NCI-H1930 (cell line): ENCODE data around the gene ZNF436.
"Not testable (repeated sequence)": the region's sequence is repeated elsewhere in the genome, so short reads cannot be mapped to it uniquely, and the experiment has no call there.

Experiments
- DNase-seq, 2 experiments: peaks; one replicate each; lab custom pipeline; 2025; lab: John Stamatoyannopoulos, UW

The ZNF436 gene

GRCh38 chr1:23392125-23392855, 22.7 kb upstream of the ZNF436 start:
- no peak for DNase-seq

GRCh38 chr1:23389837-23390321, 20.2 kb upstream of the ZNF436 start:
- no peak for DNase-seq

DNA sequence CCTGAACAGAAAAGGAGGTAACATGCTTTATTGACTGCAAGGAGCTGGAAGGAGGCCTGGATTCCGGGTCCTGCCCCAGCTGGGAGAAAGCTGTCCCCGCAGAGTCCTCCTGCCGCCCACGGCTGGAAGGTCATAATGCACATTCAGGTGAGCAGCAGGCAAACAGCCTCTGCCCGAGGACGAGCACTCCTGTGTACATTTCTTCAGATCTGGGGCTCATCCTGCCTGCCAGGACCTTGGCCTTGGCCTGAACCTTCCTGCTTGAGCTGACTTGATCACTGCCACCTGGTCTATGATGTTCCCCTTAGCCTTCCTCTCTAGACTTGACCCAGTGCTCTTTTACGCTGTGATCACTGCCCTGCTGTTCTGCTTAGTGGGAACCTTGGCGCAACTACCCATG, 17.9 kb upstream of the ZNF436 start:
- no peak for DNase-seq

- no peak for DNase-seq
Observed at GRCh38 chr1:23385119-23385621, 15.5 kb upstream of the ZNF436 start.

- no peak for DNase-seq
Observed at GRCh38 chr1:23384312-23385058, 14.8 kb upstream of the ZNF436 start.

- no peak for DNase-seq
Observed at GRCh38 chr1:23383577-23384311, 14.1 kb upstream of the ZNF436 start.

DNA sequence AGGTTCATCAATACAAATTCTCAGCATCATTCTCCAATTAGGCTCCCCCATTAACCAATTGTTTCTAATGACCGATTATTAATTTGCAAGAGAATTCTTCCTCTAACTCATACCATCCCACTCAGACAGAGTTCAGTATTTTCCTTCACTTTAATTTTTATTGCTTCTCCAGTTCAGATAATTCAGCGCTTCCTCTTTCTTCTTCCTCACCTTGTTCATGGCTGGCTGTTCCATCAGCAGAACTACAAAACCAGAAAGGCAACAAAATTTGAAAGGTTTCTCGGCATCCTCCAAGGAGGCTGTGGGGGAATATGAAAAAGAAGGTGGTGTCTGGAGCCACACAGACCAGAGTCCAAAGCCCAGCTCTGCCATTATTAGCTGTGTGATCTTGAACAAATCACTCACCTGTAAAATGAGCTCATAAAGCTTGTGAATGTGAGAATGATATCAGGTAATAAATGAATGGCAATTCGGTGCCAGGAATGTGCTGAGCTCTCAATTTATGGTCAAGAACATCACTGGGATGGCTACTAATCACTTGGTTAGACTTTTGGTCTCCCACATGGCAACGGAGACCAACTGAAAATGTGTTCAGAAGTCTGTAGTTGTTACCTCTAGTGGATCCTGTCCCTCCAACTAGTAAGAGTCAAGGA, 11.7 kb upstream of the ZNF436 start:
- DNase-seq, result no peak

DNA sequence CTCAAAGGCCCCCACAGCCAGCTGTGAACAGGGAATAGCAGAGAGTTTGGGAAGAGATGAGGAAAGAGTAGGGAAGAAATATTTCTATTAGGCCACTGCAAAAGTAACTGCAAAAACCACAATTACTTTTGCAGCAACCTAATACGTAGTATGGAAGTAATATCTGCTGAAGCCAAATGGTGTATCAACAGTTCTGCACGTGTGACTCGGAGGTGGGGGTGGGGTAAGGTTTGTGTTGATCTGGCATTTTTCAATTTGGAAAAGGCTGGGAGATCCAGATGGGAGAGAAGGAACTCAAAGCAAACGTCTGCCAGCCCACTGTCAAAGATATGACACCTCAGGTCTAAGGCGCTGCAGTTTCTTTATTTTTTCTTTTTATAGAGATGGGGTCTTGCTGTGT, 11.1 kb upstream of the ZNF436 start:
- no peak for DNase-seq

- DNase-seq, result not testable (repeated sequence)
Observed at GRCh38 chr1:23380236-23380635, 10.6 kb upstream of the ZNF436 start.

DNA sequence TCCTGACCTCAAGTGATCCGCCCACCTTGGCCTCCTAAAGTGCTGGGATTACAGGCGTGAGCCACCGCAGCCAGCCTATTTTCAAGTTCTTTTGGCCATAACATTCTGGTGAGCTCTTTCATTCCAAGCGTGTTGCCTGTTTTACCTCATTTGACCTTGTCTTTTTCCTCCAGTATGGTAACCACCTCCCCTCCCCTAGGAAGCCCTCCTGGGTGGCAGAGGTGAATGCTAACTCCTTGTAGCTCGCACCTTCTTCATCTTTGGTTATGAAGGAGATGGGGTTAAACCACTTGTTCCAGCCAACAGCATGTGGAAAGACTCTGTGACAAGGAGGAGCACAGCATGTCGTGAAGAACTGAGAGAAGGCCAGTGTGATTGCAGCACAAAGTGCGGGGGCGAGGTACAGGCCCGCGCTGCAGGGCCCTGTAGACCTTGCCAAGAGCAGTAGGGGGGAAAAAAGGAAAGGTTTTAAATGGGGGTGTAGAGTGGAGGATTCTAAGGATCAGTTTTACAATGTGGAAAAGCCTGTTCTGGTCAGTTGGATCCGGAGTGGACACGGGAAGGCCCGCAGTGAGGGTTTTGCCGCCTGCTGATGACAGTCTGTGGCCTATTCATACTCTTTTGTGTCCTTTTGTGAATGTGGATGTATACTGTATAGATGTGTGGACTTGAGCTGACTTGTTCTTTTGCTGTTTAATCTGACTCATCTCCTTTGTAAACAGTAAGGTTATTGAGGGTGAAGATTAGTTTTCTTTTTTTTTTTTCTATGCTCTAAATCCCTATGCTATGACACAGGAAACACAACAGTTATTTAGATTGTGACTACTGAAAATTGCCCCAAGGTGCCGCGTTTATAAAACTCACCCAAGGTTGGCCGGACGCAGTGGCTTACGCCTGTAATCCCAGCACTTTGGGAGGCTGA, 7.5 kb upstream of the ZNF436 start:
- DNase-seq, result no peak

GRCh38 chr1:23374079-23374735, 4.6 kb upstream of the ZNF436 start:
- DNase-seq, result not testable (repeated sequence)

- no peak for DNase-seq
Observed at GRCh38 chr1:23371987-23372880, 2.6 kb upstream of the ZNF436 start.

DNA sequence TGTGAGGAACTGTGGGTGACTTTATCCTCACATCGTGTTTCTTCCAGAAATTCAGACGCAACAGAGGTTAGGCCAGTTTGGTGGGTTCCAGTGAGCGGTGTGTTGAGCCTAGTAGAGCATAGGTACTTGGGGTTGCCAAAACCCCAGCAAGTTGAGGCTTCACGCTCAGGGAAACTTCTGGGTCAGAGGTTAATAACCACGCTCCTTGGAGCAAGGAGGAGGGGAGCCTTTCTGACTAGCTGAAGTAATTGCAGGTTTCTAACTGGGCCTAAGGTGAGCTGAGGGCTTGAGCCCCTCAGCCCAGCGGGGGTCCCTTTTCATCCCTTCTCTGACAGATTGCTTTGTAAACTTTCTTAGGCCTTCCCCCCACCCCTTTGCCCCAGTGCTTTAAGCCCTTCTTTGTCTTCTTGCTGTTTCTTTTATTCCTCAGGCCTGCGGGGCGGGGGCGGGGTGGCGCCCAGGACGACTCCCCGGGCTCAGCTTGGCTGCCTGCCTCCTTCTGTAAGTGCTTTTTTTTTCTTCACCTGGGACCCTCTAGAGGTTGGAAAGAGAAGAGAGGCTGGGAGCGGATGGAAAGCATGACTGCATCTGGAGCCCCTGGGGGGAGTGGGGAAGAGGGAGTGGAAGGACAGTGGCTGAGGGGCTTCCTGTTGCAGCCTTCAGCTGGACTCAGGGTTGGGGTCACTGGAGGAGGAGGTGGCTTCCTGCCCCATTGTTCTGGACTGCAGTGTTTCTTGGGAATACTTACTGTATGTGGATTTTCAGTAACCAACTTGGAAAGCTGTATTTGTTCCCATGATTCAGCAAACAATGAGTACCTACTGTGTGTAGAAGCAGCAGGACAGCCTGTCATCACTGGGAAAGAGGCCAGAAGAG, 1.3 kb upstream of the ZNF436 start:
- no peak for DNase-seq

- DNase-seq, result no peak
Observed at GRCh38 chr1:23370330-23370708, 683 bp upstream of the ZNF436 start.

DNA sequence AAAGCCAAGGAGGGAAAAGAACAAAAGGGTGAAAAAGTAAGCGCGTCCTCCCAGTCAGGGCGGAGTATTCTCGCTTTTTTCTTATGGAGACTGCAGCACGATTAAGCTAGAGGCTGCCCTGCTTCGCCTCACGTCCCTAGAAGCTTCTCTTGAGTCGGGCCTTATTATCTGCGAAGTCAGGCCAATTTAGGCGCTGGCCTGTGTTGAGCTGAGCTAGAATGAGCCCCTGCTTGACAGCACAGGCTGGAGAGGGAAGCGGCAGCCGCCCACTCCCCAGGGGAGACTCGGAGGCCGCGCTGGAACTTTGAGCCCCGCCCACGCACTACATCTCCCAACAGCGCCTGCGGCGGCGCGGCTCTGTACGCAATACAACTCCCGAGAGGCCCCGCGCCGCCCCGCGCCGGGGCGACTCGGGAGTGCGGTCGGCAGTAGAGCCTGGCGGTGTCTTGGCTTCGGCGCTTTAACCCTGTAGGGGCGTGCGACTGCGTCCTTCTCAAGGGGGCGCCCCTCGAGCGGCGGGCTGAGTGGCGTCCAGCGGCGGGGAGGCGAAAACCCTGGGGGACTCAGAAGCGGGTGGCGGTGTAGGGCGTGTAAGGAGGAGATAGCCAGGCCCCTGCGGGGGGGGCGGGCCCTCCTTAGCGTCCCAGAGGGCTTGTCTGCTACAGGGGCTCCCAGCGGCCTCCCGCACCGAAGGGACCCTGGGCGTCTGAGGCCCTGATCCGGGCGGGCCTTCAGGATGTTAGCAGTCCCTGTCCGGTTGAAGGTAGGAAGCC, 888 bp downstream of the ZNF436 start:
- DNase-seq, result peak; percentile 88 to 97

- peak; percentile 98 to 99 for DNase-seq
Observed at GRCh38 chr1:23367791-23368561, 1.7 kb downstream of the ZNF436 start.

GRCh38 chr1:23367451-23367790, 2.2 kb downstream of the ZNF436 start:
- no peak for DNase-seq
